K562 (cell line): Measurements from ENCODE around the gene ACAP3. TPM values are rescaled to one million over a fixed set of nuclear protein-coding genes. Genes with fewer than 3 reads are reported as not detected.
A peak's percentile ranks its signal among the peaks of the same experiment; 100 is the strongest.

Experiments used
- ATAC-seq: fragments of 200-7000 bp; cut with Tn5 transposase; 3 replicates; pipeline ENCODE4 v1.9.1; 2020; ENCODE audit warnings: moderate library complexity
- BruUV-seq: library from RNA; stranded (reverse); fragments of 400-500 nt; replicated peaks from 2 replicates; lab custom pipeline; 2021; lab: Mats Ljungman, UMichigan
- CTCF ChIA-PET: fragments of 300-600 bp; formaldehyde crosslinking; extraction: SDS; loops from one replicate; lab custom pipeline; 2021; ENCODE audit warnings: low intra/inter-chr PET ratio; lab: Yijun Ruan, JAX
- POLR2A ChIA-PET: fragments of 300-600, 350-650 bp; sonication (Branson Sonifier 250); formaldehyde crosslinking; extraction: SDS; loops from one replicate; lab custom pipeline; 2021; ENCODE audit warnings: antibody characterized with exemption, inconsistent platforms; lab: Yijun Ruan, JAX
- DNase-seq, 4 experiments: peaks; one replicate each; pipeline versions ENCODE4 v3.0.0 to v3.0.0-alpha.2; 2011 to 2018; ENCODE audit warnings: low spot score in 3 of 4, mixed read lengths in 3 of 4; ENCODE audit errors: extremely low read depth in 1 of 4
- FAIRE-seq: peaks from 2 replicates; lab custom pipeline; 2011; peaks lifted over from hg19 to GRCh38; lab: Jason Lieb, UNC
- H2AFZ ChIP-seq: 2 replicates; pipeline ENCODE4 v1.6.0; 2011; ENCODE audit warnings: low read depth, low read length, control low read depth, inconsistent platforms
- H3K27ac ChIP-seq: fragments of 200-600 bp; 3 replicates; pipeline ENCODE4 v1.8.0; 2011; ENCODE audit warnings: low read depth, mild to moderate bottlenecking, control low read depth, inconsistent platforms, low read length, moderate library complexity, mixed read lengths; ENCODE audit errors: extremely low read depth
- H3K27me3 ChIP-seq, 2 experiments: fragments of 300-600 bp in 1 of 2; 2 replicates in 1 of 2; 3 replicates in 1 of 2; pipeline versions ENCODE4 v1.6.0 to v1.8.0; 2011; ENCODE audit warnings: inconsistent platforms in 2 of 2, low read length in 2 of 2, mild to moderate bottlenecking in 1 of 2, mixed read lengths in 1 of 2, moderate library complexity in 1 of 2; ENCODE audit not compliant: control insufficient read depth in 2 of 2, insufficient read depth in 2 of 2
- H3K36me3 ChIP-seq: fragments of 300-600 bp; 3 replicates; pipeline ENCODE4 v1.8.0; 2011; ENCODE audit warnings: mild to moderate bottlenecking, low read length, inconsistent platforms; ENCODE audit not compliant: control insufficient read depth, insufficient read depth
- H3K4me1 ChIP-seq, 2 experiments: fragments of 200-600 bp in 1 of 2; replicated peaks in 1 of 2; 2 replicates in 1 of 2; 3 replicates in 1 of 2; pipeline versions ENCODE4 v1.5.1 to v1.8.0; 2011; ENCODE audit warnings: inconsistent platforms in 2 of 2, low read length in 2 of 2, mild to moderate bottlenecking in 1 of 2, mixed read lengths in 1 of 2, moderate library complexity in 1 of 2; ENCODE audit not compliant: control insufficient read depth in 2 of 2, insufficient read depth in 2 of 2
- H3K4me2 ChIP-seq: 2 replicates; pipeline ENCODE4 v1.6.1; 2011; ENCODE audit warnings: low read length, control low read depth, inconsistent platforms, mixed read lengths; ENCODE audit not compliant: insufficient read depth
- H3K4me3 ChIP-seq: fragments of 200-600 bp; sonication (generic), shearing (Covaris generic); 2 replicates; pipeline ENCODE4 v1.5.1; 2016; ENCODE audit warnings: control low read depth, inconsistent platforms
- H3K79me2 ChIP-seq: fragments of 200-600 bp; 3 replicates; pipeline ENCODE4 v1.8.0; 2011; ENCODE audit warnings: low read length, inconsistent platforms; ENCODE audit not compliant: control insufficient read depth, insufficient read depth
- H3K9ac ChIP-seq, 2 experiments: 2 replicates each; pipeline versions ENCODE4 v1.6.0 to v1.6.1; 2011; ENCODE audit warnings: low read depth in 2 of 2, low read length in 2 of 2, control low read depth in 1 of 2, inconsistent platforms in 1 of 2, mild to moderate bottlenecking in 1 of 2, mixed read lengths in 1 of 2; ENCODE audit not compliant: insufficient read depth in 1 of 2
- H3K9me1 ChIP-seq: one replicate; pipeline ENCODE4 v1.6.0; 2011; ENCODE audit warnings: inconsistent platforms, mild to moderate bottlenecking, low read length, moderate library complexity; ENCODE audit not compliant: control insufficient read depth, insufficient read depth
- H3K9me3 ChIP-seq: replicated peaks from 2 replicates; pipeline ENCODE4 v1.5.1; 2011; ENCODE audit warnings: low read depth, low read length, inconsistent platforms; ENCODE audit not compliant: control insufficient read depth, insufficient read depth
- H4K20me1 ChIP-seq: replicated peaks from 2 replicates; pipeline ENCODE4 v1.6.1; 2011; ENCODE audit warnings: low read length, inconsistent platforms, mixed read lengths; ENCODE audit not compliant: control insufficient read depth, insufficient read depth
- ARID2 ChIP-seq: fragments of 450-650 bp; IDR thresholded peaks from 2 replicates; pipeline ENCODE4 v1.6.1; 2017; ENCODE audit warnings: antibody characterized with exemption, mild to moderate bottlenecking
- CREBBP ChIP-seq: IDR thresholded peaks from one replicate; pipeline ENCODE4 v1.6.1; 2012; ENCODE audit warnings: low read depth, mild to moderate bottlenecking, control low read depth, inconsistent platforms, low read length
- ELF4 ChIP-seq: fragments of 450-650 bp; formaldehyde crosslinking; IDR thresholded peaks from 2 replicates; pipeline ENCODE4 v1.4.0; 2022; ENCODE audit warnings: missing genetic modification characterization
- ESRRB ChIP-seq: fragments of 250-450 bp; sonication (Bioruptor Pico); IDR thresholded peaks from 2 replicates; pipeline ENCODE4 v1.5.0; 2020; ENCODE audit warnings: mild to moderate bottlenecking, moderate library complexity, borderline replicate concordance
- FIP1L1 ChIP-seq: fragments of 200-400 bp; formaldehyde crosslinking; IDR thresholded peaks from 2 replicates; pipeline ENCODE4 v1.6.1; 2018; ENCODE audit warnings: mild to moderate bottlenecking, low read depth, low read length; ENCODE audit not compliant: poor library complexity, severe bottlenecking
- MAFF ChIP-seq: IDR thresholded peaks from 2 replicates; pipeline ENCODE4 v1.6.1; 2012; ENCODE audit warnings: low read length, improper control_type of control experiment
- NFIC ChIP-seq: fragments of 450-650 bp; IDR thresholded peaks from 2 replicates; pipeline ENCODE4 v1.6.1; 2017; ENCODE audit warnings: mild to moderate bottlenecking, inconsistent platforms
- NFIX ChIP-seq: fragments of 250-450 bp; sonication (Bioruptor Pico); IDR thresholded peaks from 2 replicates; pipeline ENCODE4 v1.4.0; 2020; ENCODE audit warnings: low read depth, mild to moderate bottlenecking, moderate library complexity
- PML ChIP-seq: IDR thresholded peaks from 2 replicates; pipeline ENCODE4 v1.6.1; 2012; ENCODE audit warnings: low read length, inconsistent platforms
- POLR2G ChIP-seq: fragments of 200-400 bp; formaldehyde crosslinking; IDR thresholded peaks from 2 replicates; pipeline ENCODE4 v1.6.1; 2017; ENCODE audit warnings: low read depth, mild to moderate bottlenecking, antibody characterized with exemption, low read length, moderate library complexity
- RBFOX2 ChIP-seq: fragments of 200-400 bp; formaldehyde crosslinking; IDR thresholded peaks from 2 replicates; pipeline ENCODE4 v1.6.1; 2017; ENCODE audit warnings: low read depth, mild to moderate bottlenecking, low read length, moderate library complexity
- SIX5 ChIP-seq, 2 experiments: IDR thresholded peaks; 2 replicates each; pipeline ENCODE4 v1.6.1; 2011; ENCODE audit warnings: low read length in 2 of 2, borderline replicate concordance in 1 of 2, low read depth in 1 of 2, mild to moderate bottlenecking in 1 of 2, moderate library complexity in 1 of 2; ENCODE audit not compliant: insufficient read depth in 1 of 2
- SMAD1 ChIP-seq: fragments of 150-350 bp; IDR thresholded peaks from 2 replicates; pipeline ENCODE4 v1.6.1; 2014; ENCODE audit warnings: low read length, low read depth; ENCODE audit not compliant: partially characterized antibody
- SNAPC5 ChIP-seq: fragments of 250-450 bp; sonication (Bioruptor Pico); IDR thresholded peaks from 2 replicates; pipeline ENCODE4 v1.8.0; 2021; ENCODE audit warnings: moderate library complexity, mild to moderate bottlenecking, inconsistent platforms
- TEAD4 ChIP-seq, 2 experiments: sonication (generic) in 1 of 2; formaldehyde crosslinking in 1 of 2; IDR thresholded peaks; 2 replicates each; pipeline versions ENCODE4 v1.6.1 to v1.8.0; 2012 to 2022; ENCODE audit warnings: borderline replicate concordance in 1 of 2, inconsistent platforms in 1 of 2, low read length in 1 of 2, mild to moderate bottlenecking in 1 of 2, missing genetic modification reagents in 1 of 2
- U2AF1 ChIP-seq: fragments of 200-400 bp; formaldehyde crosslinking; optimal IDR thresholded peaks from 2 replicates; pipeline ENCODE3; 2017; ENCODE audit warnings: mild to moderate bottlenecking, low read depth, low read length, moderate library complexity
- ZBTB17 ChIP-seq: fragments of 450-650 bp; formaldehyde crosslinking; IDR thresholded peaks from 2 replicates; pipeline ENCODE4 v1.4.0; 2020; ENCODE audit warnings: mild to moderate bottlenecking
- ZFP1 ChIP-seq: fragments of 450-650 bp; formaldehyde crosslinking; IDR thresholded peaks from 2 replicates; pipeline ENCODE4 v1.4.0; 2020; ENCODE audit warnings: mild to moderate bottlenecking, mixed read lengths
- ZFP91 ChIP-seq: sonication (generic); formaldehyde crosslinking; IDR thresholded peaks from 2 replicates; pipeline ENCODE4 v1.8.0; 2022; ENCODE audit warnings: mild to moderate bottlenecking, missing genetic modification reagents
- WGBS: fragments of 100-300 bp; shearing (Covaris generic); methylation state at CpG from one replicate; pipeline ENCODE4 v1.1.6; 2016; ENCODE audit warnings: low coverage, mixed read lengths; ENCODE audit not compliant: insufficient coverage; ENCODE audit errors: missing lambda C conversion rate; 5-methylcytosine and 5-hydroxymethylcytosine counted together
- in situ Hi-C: fragments of 300-500 bp; cut with MboI; formaldehyde crosslinking; loops from 4 replicates; pipeline ENCODE4 v1.15.0; 2018; ENCODE audit warnings: inconsistent platforms, mixed read lengths
- intact Hi-C: fragments of 100-400 bp; cut with micrococcal nuclease; formaldehyde crosslinking; loops from 2 replicates; pipeline ENCODE4 v1.14.2; 2022
- polyA plus RNA-seq, 8 experiments: library from polyadenylated mRNA; depleted of rRNA in 4 of 8; stranded (reverse) in 5 of 8; unstranded in 3 of 8; fragments of >200 nt; fragmentation: Nextera tagmentation in 2 of 8; fragmentation: Illumina TruSeq in 1 of 8; extraction: Ambion mirVana in 2 of 8; extraction: Trizol in 1 of 8; gene quantifications; 2 replicates each; pipeline versions ENCODE4 v1.2.1 to v1.2.3, GENCODE V29; 2011 to 2014; ENCODE audit warnings: inconsistent platforms in 1 of 8, missing spikeins in 1 of 8
- total RNA-seq, 7 experiments: library from RNA; depleted of rRNA in 6 of 7; stranded (reverse); fragments of >200 nt in 6 of 7; fragmentation: Illumina TruSeq in 2 of 7; extraction: Trizol in 2 of 7; gene quantifications; 2 replicates each; pipeline versions ENCODE4 v1.2.1 to v1.2.3, GENCODE V29; 2011 to 2021; ENCODE audit warnings: low replicate concordance in 1 of 7
- TF ChIP-seq, protein P1 (sequence below): sonication (generic); formaldehyde crosslinking; IDR thresholded peaks from 2 replicates; pipeline ENCODE4 v1.8.1; 2023; ENCODE audit warnings: mild to moderate bottlenecking, missing genetic modification reagents

Gene ACAP3
- total and polyA plus RNA-seq, 9 of the 15 experiments (the other 6 are each of a cell fraction or from before 2014, with no cell fraction given) = 0.01 to 49.0 (median 12.0) TPM

DNA sequence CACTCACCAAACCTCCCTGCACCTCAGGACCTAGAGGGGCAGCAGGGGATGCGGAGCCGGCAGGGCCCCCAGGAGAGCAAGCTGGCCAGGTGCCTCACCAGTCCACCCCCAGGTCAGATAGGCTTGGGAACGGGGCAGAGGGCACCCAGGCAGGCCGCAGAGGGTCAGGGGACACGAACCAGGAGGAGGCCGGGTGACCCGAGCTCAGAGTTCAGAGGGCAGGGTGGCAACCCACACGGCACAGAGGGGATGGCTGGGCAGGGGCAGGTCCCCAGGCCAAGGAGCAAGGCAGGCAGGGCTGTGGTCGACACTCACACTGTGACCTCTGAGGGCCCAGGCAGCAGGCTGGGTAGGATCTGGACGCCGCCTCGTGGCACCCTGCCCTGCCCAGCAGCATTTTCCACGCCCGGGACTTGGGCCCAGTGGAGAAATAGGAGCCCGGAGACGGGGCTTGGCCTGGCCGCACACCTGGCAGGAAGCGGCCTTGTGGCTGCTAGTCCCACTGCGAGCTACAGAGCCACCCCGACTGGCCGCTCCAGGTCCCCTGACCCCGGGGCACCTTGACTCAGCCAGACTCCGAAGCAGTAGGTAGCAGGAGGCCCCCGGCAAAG lies 36.2 kb upstream of the ACAP3 start:
- Histone ChIP-seq H3K4me3 (no peak overlapping the region), H3K9me1 (peaks cover 8% of the 10 kb centered on the region), H3K4me1 (peaks cover 9 to 88% of the 10 kb centered on the region in 2 experiments; a peak in 3 of 5 replicates), H3K27me3 (no peaks in the 10 kb centered on the region), H3K27ac (no peak overlapping the region; the same call in 2 of the 3 replicates), H3K9ac (peak overlapping the region in 1 of 2 experiments; percentile 10; a peak in 2 of 4 replicates), H4K20me1 (peaks cover 47% of the 10 kb centered on the region; the same call in 1 of the 2 replicates), H2AFZ (no peak overlapping the region), H3K36me3 (peaks cover 62% of the 10 kb centered on the region; the same call in 2 of the 3 replicates), H3K4me2 (no peak overlapping the region), H3K79me2 (peaks cover 61% of the 10 kb centered on the region), H3K9me3 (peaks cover 2% of the 10 kb centered on the region; the same call in 1 of the 2 replicates)
- intact Hi-C loops (no loop called here), in situ Hi-C loops (no loop called here)
- ChIA-PET POLR2A (interaction anchor here (0.8 to 4.8 kb wide), 2 partner anchors 8 to 32 kb away, joined by 5 to 22 read pairs; partner anchors contain the start of gene AURKAIP1), CTCF (no interaction called here)
- ATAC-seq = no peak
- WGBS = 93% methylated on average over 23 of the region's 24 CpGs
- FAIRE-seq = no peak
- DNase-seq = no peak
- no TSS peak for BruUV-seq
- TF ChIP-seq SMAD1 (no peak), ARID2 (no peak), SNAPC5 (CRISPR knock-in tag) (no peak), CREBBP (no peak), ESRRB (CRISPR knock-in tag) (no peak), NFIC (no peak), ZFP91 (CRISPR knock-in tag) (no peak), SIX5 (IDR thresholded peaks at IDR 0.05; ENCODE audit: borderline replicate concordance in 1 of 2, insufficient read depth in 1 of 2, low read depth in 1 of 2, low read length in 2 of 2) (no peak), PML (no peak), POLR2G (peak; percentile 65), NFIX (CRISPR knock-in tag) (no peak), U2AF1 (no peak), MAFF (no peak), FIP1L1 (peak; percentile 11), ZBTB17 (no peak), ELF4 (CRISPR knock-in tag) (no peak), ZFP1 (CRISPR knock-in tag) (no peak), TEAD4 (IDR thresholded peaks at IDR 0.05; ENCODE audit: low read length) (no peak), TEAD4 (CRISPR knock-in tag; IDR thresholded peaks at IDR 0.05; ENCODE audit: borderline replicate concordance) (no peak), RBFOX2 (peak; percentile 12; the same call in 1 of the 2 replicates)
- TF ChIP-seq, protein P1, sequence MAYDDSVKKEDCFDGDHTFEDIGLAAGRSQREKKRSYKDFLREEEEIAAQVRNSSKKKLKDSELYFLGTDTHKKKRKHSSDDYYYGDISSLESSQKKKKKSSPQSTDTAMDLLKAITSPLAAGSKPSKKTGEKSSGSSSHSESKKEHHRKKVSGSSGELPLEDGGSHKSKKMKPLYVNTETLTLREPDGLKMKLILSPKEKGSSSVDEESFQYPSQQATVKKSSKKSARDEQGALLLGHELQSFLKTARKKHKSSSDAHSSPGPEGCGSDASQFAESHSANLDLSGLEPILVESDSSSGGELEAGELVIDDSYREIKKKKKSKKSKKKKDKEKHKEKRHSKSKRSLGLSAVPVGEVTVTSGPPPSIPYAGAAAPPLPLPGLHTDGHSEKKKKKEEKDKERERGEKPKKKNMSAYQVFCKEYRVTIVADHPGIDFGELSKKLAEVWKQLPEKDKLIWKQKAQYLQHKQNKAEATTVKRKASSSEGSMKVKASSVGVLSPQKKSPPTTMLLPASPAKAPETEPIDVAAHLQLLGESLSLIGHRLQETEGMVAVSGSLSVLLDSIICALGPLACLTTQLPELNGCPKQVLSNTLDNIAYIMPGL (CRISPR knock-in tag) = no peak
